GM19438 (cell line): ENCODE results near the gene CARD11.

ENCODE experiments used
- ATAC-seq: cut with Tn5 transposase; IDR thresholded peaks from one replicate; pipeline ENCODE4 v1.9.1; 2021; ENCODE audit warnings: low read depth; ENCODE audit not compliant: unreplicated experiment

The CARD11 gene

DNA sequence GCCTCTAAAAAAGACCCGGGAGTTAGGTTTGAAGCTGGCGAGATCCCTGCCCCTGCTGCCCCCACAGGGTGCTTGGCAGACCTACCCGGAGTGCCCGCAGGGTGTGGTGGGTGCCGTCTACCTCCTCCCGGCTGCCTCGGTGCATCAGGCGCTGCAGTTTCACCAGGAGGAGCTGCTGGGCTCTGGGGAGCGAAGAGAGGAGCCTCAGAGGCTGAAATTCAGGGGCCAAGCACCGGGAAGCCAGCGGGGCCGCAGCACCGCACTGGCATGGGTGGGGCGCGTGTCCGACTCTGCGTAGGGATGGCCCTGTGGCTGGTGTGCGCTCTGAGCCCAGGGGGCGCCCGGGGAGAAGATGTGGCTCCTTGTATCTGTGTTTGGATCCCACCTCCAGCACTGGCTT is 125.3 kb downstream of the CARD11 start:
- ATAC-seq, result no peak

DNA sequence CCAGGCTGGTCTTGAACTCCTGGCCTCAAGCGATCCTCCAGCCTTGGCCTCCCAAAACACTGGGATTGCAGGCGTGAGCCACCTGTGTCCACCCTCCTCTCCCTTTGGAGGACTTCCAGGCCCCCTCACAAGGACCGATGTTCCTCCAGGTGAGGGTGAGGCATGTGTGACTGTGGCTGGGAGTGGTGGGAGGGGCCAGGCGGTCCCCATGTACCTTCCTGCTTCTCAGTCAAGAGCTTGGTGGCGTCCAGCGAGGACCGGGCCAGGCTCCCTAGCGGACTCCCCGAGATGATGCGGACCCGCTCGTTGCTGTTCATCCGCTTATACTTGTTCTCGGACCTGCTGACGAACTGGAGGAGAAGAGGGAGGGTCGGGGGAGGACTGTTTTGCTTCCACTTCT is 128.6 kb downstream of the CARD11 start:
- ATAC-seq, result no peak

DNA sequence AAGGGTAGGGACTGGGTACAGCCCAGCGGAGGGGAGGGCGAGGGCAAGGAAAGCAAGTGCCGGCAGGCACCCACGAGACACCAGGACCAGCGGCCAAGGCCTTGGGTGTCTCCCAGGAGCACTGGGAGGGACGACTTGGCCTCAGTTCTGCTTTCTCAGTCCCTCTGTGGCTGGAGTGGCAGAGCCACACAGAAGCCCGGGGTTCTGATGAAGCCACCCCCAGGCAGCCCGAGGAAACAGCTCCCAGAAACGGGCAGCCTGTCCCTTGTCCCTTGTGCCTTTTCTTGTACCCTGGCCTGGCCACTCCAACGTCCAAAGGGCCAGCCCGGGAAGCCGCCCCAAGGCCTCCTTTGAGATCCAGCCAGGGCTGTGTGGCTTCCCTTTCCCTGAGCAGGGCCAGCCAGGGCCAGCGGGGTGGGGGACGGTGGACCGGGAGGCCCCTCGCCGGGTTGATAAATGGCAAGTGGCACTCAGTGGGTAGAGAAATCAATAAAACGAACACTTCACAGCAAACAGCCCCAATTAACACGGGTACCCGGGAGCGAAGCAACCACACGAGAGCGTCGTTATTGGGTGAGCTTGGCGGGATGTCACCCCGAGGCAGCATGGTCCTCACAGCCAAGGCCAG is 129.8 kb downstream of the CARD11 start:
- no peak for ATAC-seq

DNA sequence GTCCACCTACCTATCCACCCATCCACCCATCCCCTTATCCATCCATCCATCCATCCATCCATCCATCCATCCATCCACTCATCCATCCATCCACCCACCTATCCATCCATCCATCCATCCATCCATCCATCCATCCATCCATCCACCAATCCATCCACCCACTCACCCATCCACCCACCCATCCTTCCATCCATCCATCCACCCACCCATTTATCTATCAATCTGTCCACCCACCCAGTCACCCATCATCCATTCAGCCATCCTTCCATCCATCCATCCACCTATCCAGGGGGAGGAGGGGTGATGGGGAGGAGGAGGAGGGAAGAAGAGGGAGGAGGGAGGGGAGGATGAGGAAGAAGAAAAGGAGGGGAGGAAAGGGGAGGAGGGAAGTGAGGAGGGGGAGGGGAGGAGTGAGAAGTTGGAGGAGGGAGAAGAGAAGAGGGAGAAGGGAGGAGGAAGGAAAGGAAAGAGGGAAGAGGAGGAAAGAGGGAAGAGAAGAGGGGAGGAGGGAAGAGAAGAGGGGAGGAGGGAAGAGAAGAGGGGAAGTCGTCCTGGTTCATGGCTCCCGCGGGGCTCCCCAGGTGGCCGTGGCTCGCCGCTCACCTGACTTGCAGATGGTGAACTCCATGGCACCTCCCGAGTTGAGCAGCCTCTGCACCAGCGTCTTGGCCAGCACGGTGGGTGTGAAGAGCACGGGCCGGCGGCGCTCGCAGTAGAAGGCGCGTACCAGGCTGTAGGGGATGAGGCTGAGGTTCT is 130.8 kb downstream of the CARD11 start:
- no peak for ATAC-seq

DNA sequence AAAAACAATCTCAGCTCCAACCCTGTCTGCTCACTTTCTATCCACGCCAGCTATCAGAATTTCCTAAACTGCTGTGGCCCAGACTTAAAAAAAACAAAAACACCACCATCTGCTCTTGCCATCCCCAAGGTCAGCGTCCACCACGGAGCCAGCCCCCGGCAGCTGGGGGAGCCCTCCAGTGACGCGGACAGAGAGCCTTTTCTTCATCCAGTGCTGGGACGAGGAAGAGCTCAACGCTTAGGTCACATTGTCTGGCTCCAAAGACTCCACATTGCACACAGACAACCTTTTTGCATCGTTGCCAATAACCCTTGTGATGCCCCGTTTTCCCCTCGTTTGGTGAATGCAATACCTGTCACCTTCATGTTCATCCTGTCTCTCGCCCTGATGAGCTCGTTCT is 132.2 kb downstream of the CARD11 start:
- ATAC-seq, result no peak

DNA sequence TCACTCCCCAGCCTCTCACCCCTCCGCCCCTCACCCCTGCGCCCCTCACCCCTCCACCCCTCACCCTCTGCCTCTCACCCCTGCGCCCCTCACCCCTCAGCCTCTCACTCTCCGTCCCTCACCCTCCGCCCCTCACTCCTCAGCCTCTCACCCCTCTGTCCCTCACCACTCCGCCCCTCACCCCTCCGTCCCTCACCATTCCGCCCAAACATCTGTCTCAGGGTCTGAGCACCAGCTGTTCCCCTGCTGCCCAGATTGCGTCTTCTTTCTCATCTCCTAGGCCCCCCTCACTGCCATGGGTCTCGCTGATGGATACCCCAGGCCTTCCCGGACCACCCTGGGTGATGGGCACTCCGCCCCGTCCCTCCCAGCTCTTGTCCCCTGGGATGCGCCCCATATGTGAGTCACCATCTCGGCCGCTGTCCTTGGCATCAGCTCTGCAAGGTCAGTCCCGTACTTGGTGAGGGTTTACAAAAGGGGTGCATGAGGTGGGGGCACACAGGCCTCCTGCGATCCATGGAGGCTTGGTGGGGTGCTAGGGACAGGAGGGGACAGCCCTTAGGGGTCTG is 134.1 kb downstream of the CARD11 start:
- no peak for ATAC-seq

DNA sequence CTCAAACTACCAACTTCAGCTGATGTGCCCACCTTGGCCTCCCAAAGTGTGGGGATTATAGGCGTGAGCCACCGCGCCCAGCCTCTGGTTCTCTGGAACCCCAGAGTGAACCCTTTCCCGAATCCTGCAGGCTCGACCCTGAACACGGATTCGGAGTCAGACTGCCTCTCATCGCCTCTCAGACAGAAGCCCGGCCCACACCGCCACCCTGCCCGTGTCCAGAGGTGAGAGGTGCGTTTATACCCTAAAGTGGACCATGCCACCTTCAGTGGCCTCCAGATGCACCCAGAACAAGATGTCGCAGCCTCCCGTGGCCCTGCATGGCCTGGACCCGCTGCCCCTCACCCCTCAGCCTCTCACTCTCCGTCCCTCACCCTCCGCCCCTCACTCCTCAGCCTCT is 134.6 kb downstream of the CARD11 start:
- no peak for ATAC-seq

DNA sequence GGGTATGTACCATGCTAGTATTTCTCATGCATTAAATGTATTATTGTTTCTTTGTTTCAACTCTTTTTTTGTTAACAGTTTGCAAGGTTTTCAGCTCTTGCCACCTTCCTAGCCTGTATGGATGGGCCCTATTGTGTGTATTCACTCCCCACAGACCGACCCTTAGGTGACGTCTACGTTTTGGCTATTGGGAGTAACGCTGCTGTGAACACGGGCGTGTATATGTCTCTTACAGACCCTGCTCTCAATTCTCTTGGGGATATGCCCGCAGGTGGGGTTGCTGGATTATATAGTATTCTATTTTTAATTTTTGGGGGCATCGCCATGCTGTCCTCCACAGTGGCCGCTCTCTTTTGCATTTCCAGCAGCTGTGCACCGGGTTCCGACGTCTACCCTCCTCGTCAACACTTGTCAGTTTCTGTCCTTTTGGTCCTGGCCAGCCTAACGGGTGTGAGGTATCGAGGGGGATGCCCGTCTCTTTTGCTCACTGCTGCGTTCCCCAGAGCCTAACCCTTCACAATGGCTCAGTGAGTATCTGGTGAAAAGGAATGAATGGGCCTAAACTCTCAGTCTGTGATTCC is 135.5 kb downstream of the CARD11 start:
- no peak for ATAC-seq

DNA sequence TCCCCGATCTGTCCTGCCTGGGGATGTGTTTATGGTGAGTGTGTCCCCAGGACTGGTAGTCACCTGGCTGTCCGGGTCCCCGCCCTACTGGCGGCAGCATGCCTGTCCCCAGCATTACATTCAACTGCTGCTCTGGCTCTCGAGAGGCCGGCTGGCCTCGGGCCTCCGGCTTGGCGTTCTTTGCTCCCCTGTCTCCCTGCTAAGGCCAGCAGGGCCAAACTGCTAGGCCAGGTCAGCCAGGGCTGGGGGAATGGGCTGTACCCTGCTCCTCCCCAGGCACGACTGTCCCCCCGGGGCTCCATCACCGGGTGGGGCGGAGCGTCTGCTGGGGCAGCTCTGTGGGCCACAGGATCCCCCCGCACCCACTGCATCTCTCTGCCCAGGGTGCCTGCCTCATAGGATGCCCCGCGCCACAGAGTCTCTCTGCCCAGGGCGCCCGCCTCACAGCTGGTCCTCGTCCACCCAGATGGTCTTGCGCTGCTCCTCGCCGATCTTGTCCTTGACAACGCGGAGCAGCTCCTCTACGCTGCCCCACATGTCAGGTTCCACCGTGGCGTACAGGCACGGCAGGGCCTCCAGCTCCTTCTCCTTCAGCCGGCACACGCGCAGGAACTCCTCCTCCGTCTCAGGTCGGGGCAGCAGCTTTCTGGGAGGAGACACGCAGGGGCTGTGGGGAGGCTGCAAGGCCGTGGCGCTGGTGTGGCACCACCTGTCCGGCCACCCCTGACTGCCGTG is 137.3 kb downstream of the CARD11 start:
- no peak for ATAC-seq

DNA sequence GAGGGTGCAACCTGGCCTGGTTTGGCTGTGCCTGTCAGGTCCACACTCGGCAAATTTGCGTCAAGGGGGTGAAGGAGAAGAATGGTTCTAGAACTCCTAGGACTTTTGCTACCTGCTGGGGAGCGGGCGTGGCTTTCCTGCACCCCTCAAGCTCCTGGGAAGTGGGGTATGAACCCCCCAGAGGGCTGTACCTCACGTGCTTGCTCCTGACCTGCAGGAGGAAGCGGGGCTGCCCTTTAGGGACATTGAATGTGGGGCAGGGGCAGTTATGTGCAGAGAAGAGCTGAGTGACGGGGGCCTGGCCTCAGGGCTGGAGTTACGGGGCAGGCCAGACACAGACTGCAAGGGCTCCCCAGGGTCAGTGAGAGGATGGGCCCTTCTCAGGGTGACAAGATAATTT is 138.2 kb downstream of the CARD11 start:
- no peak for ATAC-seq

DNA sequence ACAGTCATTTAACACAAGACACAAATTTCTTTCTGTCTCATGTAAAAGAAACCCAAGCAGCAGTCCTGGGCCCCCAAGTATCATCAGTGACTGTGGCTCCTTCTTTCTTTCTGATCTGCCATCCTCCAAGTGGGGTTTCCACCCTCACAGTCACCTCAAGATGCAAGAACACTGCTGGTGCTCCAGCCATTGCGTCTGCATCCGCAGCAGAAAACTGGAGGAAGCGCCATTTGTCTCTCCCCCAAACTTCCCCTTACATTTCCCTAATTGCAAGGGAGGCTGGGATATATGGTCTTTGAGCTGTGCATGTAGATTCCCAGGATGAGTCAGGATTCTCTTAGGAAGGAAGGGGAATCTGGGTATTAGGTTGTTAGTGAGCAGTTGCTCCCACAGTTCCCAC is 138.6 kb downstream of the CARD11 start:
- ATAC-seq, result no peak

DNA sequence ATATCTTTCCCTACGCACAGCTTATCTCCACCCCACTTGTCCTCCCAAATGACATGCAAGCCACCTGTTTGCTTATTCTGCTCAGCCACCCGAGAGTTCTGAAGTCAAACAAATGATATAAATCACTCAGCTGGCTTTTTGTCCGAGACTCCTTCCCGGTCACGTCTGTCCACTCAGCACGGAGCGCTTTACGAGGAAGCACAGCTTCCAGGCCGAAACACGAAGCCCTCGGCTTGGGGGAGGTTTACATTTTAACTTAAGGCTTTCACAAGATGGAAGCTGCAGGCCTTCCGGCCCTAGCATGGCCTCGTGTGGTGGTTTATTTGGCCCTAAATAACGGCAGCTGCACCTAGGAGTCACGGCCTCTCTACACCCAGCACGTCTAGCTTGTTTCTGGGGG is 139.5 kb downstream of the CARD11 start:
- no peak for ATAC-seq

DNA sequence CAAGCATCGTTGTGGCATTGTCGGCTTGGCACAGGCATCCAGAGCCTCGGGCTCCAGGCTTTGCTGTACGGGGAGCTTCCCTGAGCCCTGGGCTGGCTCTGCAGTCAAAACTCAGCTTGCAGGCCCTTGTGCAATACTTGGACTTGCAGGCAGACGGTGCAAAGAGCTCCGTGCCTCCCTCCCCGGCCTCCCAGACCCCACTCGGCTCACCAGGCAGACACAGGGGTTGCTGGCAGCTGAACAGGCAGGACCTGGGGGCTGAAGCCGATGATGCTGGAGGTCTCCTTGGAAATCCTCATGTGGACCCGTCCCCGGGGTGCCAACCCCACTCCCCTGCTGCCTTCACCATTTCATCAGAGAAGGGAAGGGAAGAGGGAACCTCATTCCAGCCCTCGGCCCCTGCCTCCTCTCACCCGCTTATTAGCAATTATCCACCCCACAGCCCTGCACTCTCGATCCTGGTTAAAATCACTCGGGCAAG is 139.9 kb downstream of the CARD11 start:
- ATAC-seq, result no peak

DNA sequence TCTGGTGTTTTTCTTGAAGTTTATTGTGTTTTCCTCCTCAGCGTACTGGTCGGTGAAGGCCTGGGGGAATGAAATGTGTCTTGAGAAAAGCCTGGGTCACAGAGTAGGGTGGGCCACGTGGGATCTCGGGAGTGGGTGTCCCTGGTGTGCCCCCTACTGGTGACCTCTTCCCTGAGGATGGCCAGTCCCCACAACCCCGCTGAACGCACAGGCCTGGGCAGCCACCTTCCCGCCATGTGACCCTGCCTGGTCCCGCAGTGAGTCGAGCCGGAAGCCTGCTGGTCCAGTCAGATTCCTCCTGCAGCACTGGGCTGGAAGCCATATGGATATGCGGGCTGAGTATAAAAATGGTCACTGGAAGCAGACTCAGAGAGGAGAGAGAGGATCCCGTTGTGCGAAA is 146.6 kb downstream of the CARD11 start:
- ATAC-seq, result no peak

DNA sequence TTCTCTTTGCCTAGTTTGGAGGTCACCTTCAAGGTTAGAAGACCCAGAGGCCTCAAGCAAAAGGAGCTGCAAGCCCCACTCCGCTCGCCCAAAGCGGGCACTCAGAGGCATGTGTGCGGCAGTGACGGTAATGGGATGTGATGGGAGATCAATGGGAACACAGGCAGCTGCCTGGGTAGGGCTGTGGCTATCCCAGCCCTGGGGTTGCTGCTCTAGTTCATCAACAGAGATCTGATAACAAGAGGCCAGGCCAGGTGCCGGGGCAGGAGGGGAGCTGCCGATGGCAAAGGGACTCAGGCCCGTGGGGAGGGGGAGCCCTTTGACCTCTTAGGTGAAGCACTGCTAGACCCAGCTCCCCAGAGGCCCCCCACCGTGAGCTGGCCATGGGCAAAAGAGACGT is 147.5 kb downstream of the CARD11 start:
- no peak for ATAC-seq

DNA sequence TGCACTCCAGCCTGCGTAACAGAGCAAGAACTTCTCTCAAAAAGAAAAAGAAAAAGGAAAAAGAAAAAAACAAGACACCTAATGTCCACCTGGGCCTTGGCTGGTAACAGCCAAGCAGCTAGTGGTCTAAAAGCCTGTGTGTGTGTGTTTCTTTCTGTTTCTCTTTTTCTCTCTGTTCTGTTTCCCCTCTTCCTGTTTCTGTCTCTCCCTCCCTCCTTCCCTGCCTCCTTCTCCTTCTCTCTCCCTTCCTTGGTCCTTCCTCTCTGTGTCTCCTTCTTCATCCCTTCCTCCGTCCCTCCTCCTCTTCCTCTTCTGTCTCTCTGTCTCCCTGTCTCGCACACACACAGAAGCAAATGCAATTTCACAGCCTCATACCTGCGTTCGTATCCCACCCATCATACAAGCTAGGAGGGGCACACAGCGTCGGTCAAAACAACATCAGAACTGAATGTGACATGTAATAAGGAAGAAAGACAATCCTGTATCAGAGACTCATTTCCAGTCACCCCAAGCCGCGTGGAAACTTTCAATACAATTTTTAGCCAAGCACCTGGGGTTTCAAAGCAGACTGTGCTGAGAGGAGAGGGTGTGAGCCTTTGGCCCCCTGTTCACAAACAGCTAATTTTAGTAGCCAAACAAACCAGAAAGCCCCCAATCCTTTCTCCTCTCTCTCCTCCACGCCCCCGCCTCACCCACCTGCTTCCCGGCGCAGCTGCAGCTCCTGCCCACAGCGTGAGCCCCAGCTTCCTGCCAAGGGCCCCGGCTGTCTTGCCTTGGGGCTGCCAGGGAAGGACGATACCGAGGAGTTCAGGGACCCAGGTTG is 149.3 kb downstream of the CARD11 start:
- ATAC-seq, result peak; percentile 67

DNA sequence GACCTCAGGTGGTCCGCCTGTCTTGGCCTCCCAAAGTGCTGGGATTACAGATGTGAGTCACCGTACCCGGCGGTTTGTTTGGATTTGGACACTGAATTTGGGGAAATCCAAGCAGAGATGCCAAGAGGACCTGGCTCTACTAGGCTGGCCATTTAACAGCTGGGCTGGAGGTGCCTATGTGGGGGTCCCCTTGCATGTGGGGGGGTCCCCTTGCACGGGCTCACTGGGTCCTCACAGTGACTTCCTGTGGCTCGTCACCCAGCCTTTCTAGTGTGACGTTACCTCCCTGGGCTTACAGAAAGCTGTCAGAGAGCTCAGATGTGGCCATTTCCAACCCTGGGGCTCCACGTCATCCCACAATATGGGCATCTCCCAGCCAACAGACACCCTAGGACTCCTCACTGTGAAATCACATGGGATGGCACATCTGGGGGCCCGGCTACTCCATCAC is 150.2 kb downstream of the CARD11 start:
- no peak for ATAC-seq

DNA sequence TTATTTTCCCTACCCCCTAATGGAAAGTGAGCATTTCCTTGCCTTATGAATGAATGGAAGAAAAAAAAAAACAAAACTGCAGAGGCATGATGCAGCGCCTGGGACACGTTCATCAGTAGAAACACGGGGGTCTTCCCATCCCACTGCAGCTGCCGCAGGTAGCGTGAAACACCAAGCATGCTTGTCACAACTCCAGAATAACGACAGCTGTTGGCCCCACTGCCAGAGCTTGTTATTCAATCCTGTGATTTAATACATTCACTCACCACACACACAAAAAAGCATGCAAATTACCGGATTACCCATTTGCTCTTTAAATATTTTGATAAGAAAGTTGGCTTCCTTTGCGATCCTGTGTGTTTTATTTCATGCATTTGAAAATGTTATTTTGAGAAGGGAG is 151.1 kb downstream of the CARD11 start:
- no peak for ATAC-seq

DNA sequence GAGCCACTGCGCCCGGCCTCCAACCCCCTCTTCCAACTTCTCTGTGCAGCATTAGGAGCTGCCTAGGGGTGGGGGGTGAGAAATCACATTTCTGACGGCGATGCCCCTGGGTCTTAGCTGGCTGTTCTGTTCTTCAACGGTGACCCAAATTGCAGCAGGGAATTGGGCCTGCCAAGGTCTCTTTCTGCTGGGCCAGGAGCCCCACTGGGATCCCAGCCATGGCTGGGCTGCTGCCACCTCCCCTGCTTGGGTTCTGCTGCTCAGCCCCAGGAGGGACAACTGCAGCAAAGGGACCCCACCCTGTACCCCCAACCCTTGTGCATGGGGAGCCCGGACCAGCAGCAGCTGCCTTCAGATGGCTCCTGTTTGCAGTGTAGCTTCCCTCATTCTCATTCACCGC is 155.9 kb downstream of the CARD11 start:
- ATAC-seq, result no peak

DNA sequence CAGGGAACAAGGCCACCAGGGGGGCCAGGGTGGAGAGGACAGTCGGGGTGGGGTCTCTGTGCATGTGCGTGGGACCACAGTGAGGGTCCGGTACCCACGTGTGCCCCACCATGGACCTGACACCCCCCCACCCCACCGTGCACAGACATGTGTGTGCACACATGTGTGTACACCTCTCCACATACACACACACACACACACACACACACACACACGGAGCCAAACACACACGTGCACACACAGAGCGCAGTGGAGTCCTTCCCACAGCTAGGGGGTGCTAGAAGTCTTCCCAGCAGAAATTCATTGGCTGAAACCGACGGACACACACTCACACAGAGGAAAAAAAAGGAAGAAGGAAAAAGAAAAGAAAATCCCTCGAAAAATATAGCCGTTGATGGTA is 156.8 kb downstream of the CARD11 start:
- ATAC-seq, result no peak
